Astrocyte of the cerebellum (primary cell): ENCODE data around the gene DNAI7.

Experiments used
- DNase-seq: peaks from one replicate; pipeline ENCODE4 v3.0.0-alpha.2; 2011; ENCODE audit warnings: low read depth
- H3K4me3 ChIP-seq: 2 replicates; pipeline ENCODE4 v1.5.1; 2011; ENCODE audit warnings: mild to moderate bottlenecking, low read depth, low read length, moderate library complexity
- in situ Hi-C: cut with HindIII; loops from 2 replicates; pipeline ENCODE4 v1.10.0; 2017; ENCODE audit warnings: low sequenced_read_pairs
- TF ChIP-seq, protein P1 (sequence below): IDR thresholded peaks from 2 replicates; pipeline ENCODE4 v1.5.1; 2012; ENCODE audit warnings: low read length, low read depth, moderate library complexity, mild to moderate bottlenecking; ENCODE audit errors: missing control alignments

Gene DNAI7

DNA sequence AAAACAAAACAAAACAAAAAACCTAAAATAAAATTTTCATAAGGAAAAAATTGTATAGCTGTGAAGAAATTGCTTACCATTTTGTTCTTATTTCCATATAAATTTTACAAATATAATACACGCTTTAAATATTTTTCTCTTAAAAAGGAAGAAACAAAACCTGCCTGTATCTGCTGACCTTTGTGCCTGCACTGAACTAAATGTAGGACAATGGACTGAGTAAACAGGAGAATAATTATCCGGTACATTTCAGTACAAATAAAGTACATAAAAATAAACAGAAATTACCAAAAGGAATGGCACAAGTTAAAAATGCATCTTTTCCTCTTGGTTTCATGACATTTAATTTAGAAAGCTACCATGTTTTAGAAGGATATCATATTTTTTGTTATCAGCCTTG, 112.3 kb downstream of the DNAI7 start:
- DNase-seq: no peak
- no peak overlapping the region for H3K4me3 ChIP-seq
- TF ChIP-seq, protein P1, sequence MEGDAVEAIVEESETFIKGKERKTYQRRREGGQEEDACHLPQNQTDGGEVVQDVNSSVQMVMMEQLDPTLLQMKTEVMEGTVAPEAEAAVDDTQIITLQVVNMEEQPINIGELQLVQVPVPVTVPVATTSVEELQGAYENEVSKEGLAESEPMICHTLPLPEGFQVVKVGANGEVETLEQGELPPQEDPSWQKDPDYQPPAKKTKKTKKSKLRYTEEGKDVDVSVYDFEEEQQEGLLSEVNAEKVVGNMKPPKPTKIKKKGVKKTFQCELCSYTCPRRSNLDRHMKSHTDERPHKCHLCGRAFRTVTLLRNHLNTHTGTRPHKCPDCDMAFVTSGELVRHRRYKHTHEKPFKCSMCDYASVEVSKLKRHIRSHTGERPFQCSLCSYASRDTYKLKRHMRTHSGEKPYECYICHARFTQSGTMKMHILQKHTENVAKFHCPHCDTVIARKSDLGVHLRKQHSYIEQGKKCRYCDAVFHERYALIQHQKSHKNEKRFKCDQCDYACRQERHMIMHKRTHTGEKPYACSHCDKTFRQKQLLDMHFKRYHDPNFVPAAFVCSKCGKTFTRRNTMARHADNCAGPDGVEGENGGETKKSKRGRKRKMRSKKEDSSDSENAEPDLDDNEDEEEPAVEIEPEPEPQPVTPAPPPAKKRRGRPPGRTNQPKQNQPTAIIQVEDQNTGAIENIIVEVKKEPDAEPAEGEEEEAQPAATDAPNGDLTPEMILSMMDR: no peak
- in situ Hi-C loops: no loop called here

DNA sequence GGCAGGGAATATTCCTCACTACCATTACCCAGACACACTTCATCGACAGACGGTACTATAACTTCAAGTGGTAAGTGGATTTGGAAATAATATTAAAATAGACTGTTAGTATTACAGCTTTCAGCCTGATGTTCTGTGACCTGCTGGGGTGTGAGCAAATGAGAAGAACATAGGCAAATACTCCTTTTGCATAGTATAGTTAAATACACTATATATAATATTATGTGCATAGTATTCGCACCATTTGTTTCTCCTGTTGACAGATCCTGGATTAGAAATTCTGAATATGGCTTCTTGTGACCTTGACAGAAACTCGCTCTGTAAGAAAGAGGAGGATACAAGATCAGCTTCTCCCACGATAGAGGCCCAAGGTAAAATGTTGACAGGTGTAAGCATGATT, 115.6 kb downstream of the DNAI7 start:
- in situ Hi-C loops: no loop called here
- DNase-seq: no peak
- TF ChIP-seq, protein P1: no peak
- no peak overlapping the region for H3K4me3 ChIP-seq

DNA sequence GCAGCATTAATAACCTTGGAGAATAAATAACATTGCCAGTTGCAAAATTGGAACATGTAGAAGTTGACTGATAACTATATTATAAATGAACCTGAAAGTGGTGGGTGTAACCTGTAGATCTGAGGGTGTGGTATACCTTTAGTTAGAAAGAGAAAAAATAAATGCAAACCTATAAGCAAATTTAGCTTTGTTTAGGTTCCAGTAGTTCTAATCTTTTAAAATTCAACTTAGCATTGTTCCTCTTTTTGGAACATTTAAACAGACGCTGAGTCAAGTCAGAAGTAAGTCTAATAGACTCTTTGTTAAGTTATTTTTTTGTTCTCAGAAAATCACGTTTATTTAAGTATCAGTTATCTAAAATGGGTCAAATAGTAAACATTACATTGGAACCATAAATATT, 120.0 kb downstream of the DNAI7 start:
- TF ChIP-seq, protein P1: no peak

DNA sequence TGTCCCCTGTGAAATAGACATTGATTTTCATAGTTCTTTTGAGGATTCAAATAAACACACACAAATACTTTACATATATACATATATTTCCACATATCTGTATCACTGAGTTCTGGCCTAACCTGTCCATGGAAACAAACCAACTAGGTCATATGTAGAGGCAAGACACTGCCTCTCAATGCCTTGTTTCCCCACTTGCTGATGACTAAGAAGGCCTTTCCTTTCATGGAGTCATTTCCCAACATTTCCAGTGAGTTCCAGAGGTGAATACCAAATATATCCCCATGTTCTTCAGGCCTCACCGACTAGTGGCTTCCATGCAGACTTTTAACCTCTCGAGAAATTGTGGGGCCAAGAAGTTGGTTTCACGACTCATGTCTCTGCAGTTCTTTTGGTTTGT, 120.8 kb downstream of the DNAI7 start:
- in situ Hi-C loops: no loop called here
- TF ChIP-seq, protein P1: no peak
- DNase-seq: no peak
- H3K4me3 ChIP-seq: no peak overlapping the region

More for the DNA sequence above, 120.0 kb downstream of the DNAI7 start:
- no peak overlapping the region for H3K4me3 ChIP-seq
- DNase-seq: no peak
- in situ Hi-C loops: no loop called here

DNA sequence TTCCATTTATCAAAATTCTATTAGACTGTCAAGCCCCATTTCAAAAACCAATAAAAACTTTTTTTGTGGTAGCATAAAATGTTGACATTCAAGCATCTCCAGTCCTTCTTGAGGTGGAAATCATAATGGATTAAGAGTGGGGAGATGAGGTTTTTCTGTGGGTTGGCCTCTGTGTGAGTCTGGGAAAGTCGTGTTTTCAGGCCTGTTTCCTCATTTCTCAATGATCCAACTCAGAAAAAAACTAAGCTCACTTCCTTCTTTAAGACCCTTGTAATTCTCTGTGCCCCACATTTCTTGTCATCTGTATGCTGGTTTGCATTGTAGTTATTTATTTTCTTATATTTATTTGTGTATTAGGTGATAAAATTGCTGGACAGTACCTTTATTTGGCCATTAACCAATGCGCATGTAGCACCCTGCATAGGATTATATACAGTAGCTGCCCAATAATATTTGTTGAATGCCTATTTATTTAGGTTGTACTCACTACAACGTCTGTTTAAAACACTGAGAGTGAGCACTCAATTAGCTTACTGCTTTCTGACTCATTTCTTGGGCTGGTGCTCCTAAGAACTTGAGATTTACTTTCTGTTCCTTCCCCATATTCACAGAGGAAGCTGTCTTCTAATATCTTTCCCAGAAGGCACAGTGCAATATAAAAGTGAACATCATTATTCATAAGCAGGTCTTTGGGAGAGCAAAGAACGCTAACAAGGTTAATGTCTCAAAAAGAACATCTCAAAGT, 121.9 kb downstream of the DNAI7 start:
- TF ChIP-seq, protein P1: no peak
- no peak for DNase-seq
- no peak overlapping the region for H3K4me3 ChIP-seq
- in situ Hi-C loops: no loop called here

DNA sequence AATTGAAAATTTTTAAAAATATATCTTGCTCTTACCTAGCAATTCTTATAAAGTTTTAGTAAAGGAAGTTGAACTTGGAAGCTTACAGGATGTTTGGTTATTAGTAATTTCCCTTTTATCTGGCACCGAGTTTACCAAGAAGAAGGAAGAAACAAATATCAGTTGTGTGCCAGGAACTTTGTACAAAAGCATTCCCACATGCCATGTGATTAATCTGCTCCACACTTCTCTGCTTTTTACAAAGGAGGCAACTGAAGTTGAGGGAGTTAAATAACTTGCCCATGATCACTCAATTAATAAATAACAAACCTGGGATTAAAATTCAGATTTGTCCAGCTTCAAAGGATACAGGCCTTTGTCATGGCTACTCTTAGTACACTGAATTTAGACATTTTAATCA, 123.6 kb downstream of the DNAI7 start:
- DNase-seq: no peak
- TF ChIP-seq, protein P1: no peak
- in situ Hi-C loops: no loop called here
- no peak overlapping the region for H3K4me3 ChIP-seq
